DOHH2 (cell line): ENCODE results near the gene NOD1.

Source experiments
- H3F3A ChIP-seq: fragments of 200-600 bp; sonication (generic), shearing (Covaris generic); 2 replicates; pipeline ENCODE4 v1.6.0; 2016; ENCODE audit warnings: antibody characterized with exemption, mild to moderate bottlenecking; ENCODE audit not compliant: control insufficient read depth, insufficient read depth
- H3K27ac ChIP-seq: fragments of 200-600 bp; sonication (generic); 2 replicates; pipeline ENCODE4 v1.5.1; 2014; ENCODE audit warnings: low read depth, mild to moderate bottlenecking, low read length, moderate library complexity
- H3K27me3 ChIP-seq: fragments of 200-600 bp; sonication (generic); 2 replicates; pipeline ENCODE4 v1.6.1; 2014; ENCODE audit warnings: mild to moderate bottlenecking, low read length, mixed read lengths; ENCODE audit not compliant: control insufficient read depth
- H3K36me3 ChIP-seq: fragments of 200-600 bp; sonication (generic); 2 replicates; pipeline ENCODE4 v1.6.1; 2014; ENCODE audit warnings: mild to moderate bottlenecking, low read length, moderate library complexity, mixed read lengths; ENCODE audit not compliant: control insufficient read depth
- H3K4me1 ChIP-seq: fragments of 200-600 bp; sonication (generic); 2 replicates; pipeline ENCODE4 v1.6.1; 2014; ENCODE audit warnings: mild to moderate bottlenecking, low read length, mixed read lengths; ENCODE audit not compliant: control insufficient read depth
- H3K4me2 ChIP-seq: fragments of 200-600 bp; sonication (generic); 2 replicates; pipeline ENCODE4 v1.6.0; 2014; ENCODE audit warnings: mild to moderate bottlenecking, low read length, moderate library complexity
- H3K4me3 ChIP-seq: fragments of 200-600 bp; sonication (generic); 2 replicates; pipeline ENCODE4 v1.5.1; 2014; ENCODE audit warnings: mild to moderate bottlenecking, low read length, mixed read lengths
- H3K79me2 ChIP-seq: fragments of 200-600 bp; sonication (generic); 2 replicates; pipeline ENCODE4 v1.6.1; 2014; ENCODE audit warnings: mild to moderate bottlenecking, low read length, mixed read lengths; ENCODE audit not compliant: control insufficient read depth
- H3K9me2 ChIP-seq: fragments of 200-600 bp; sonication (generic); replicated peaks from 2 replicates; pipeline ENCODE4 v1.6.1; 2014; ENCODE audit warnings: mild to moderate bottlenecking, low read length, mixed read lengths; ENCODE audit not compliant: control insufficient read depth
- H3K9me3 ChIP-seq: fragments of 200-600 bp; sonication (generic); 2 replicates; pipeline ENCODE4 v1.6.1; 2014; ENCODE audit warnings: antibody characterized with exemption, low read length, mixed read lengths; ENCODE audit not compliant: control insufficient read depth, insufficient read depth
- H4K20me1 ChIP-seq: fragments of 200-600 bp; sonication (generic); 2 replicates; pipeline ENCODE4 v1.6.0; 2014; ENCODE audit warnings: low read depth, mild to moderate bottlenecking, antibody characterized with exemption, low read length, moderate library complexity; ENCODE audit not compliant: control insufficient read depth, insufficient read depth
- EZH2phosphoT487 ChIP-seq: fragments of 200-600 bp; sonication (generic); IDR thresholded peaks from 2 replicates; pipeline ENCODE4 v1.6.1; 2017; ENCODE audit warnings: borderline replicate concordance, mild to moderate bottlenecking, antibody characterized with exemption, low read length, moderate library complexity, mixed read lengths
- TF ChIP-seq, protein P1 (sequence below): fragments of 200-600 bp; sonication (generic); IDR thresholded peaks from one replicate; pipeline ENCODE4 v1.5.1; 2014; ENCODE audit warnings: antibody characterized with exemption, mild to moderate bottlenecking, low read depth, low read length; ENCODE audit not compliant: poor library complexity, severe bottlenecking

Gene NOD1

GRCh38 chr7:30505174-30505697, 26.7 kb upstream of the NOD1 start:
- H3K4me1 ChIP-seq, result peaks cover 37% of the 10 kb centered on the region
- no peaks in the 10 kb centered on the region for H3K9me2 ChIP-seq
- H3K9me3 ChIP-seq, result peaks cover 5% of the 10 kb centered on the region; the same call in 1 of the 2 replicates
- no peaks in the 10 kb centered on the region for H3F3A ChIP-seq
- TF ChIP-seq EZH2phosphoT487, result no peak
- TF ChIP-seq, protein P1, sequence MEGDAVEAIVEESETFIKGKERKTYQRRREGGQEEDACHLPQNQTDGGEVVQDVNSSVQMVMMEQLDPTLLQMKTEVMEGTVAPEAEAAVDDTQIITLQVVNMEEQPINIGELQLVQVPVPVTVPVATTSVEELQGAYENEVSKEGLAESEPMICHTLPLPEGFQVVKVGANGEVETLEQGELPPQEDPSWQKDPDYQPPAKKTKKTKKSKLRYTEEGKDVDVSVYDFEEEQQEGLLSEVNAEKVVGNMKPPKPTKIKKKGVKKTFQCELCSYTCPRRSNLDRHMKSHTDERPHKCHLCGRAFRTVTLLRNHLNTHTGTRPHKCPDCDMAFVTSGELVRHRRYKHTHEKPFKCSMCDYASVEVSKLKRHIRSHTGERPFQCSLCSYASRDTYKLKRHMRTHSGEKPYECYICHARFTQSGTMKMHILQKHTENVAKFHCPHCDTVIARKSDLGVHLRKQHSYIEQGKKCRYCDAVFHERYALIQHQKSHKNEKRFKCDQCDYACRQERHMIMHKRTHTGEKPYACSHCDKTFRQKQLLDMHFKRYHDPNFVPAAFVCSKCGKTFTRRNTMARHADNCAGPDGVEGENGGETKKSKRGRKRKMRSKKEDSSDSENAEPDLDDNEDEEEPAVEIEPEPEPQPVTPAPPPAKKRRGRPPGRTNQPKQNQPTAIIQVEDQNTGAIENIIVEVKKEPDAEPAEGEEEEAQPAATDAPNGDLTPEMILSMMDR, result peak; percentile 28
- peaks cover 13% of the 10 kb centered on the region for H4K20me1 ChIP-seq
- H3K27ac ChIP-seq, result peak overlapping the region; percentile 4; the same call in 1 of the 2 replicates
- H3K36me3 ChIP-seq, result peaks cover 43% of the 10 kb centered on the region
- peaks cover 47% of the 10 kb centered on the region for H3K79me2 ChIP-seq
- H3K27me3 ChIP-seq, result no peaks in the 10 kb centered on the region
- peak overlapping the region; percentile 96 for H3K4me2 ChIP-seq
- H3K4me3 ChIP-seq, result peak overlapping the region; percentile 93

GRCh38 chr7:30504301-30505173, 26.0 kb upstream of the NOD1 start, which contains the start of gene GGCT:
TSS of gene GGCT (minus strand) at chr7:30504829. CDS start at chr7:30504709, 120 bp downstream.
- peaks cover 54% of the 10 kb centered on the region for H3K79me2 ChIP-seq
- H3F3A ChIP-seq, result no peaks in the 10 kb centered on the region
- peak within 1 kb of the TSS; percentile 93 for H3K4me3 ChIP-seq

DNA sequence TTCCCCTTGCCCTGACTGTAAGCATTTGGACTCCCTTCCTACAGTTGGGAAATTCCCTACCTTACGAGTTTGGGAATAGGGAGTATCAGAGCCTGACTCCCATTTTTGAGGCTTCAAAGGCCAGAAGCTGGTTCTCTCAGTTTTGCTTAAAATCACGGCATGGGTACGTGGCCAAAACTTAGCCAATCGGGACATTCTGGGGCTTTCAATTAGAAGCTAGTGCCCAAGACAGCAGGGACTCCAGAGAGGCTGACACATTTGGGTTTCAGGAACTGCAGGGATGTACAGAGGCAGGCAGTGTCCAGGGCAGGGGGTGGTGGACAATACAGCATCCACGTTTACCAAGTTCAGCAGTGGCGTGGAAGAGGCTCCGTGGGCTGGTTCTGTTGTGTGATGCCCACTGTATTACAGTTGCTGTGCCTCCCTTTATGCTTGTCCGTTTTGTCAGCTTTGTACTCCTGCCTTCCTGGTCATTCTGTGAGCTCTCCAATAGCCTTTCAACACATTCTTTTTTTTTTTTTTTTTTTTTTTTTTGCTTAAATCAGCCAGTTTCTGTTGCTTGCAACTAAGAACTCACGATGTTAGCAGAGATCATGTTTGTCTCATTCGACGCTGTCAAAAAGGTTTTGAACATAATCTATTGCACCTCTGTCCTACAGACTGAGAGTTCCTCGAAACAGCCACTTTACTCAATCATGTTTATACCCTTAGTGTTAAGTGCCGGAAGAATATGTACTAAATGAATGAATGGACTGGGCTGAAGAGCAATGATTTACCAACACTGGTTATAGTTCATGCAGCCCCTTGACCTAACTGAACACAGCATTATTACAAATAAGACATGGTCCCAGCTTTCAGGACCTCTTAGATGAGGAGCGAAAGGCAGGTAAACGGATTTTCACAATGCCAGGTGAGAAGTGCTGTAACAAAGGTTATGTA, 25.0 kb upstream of the NOD1 start:
- H3K4me1 ChIP-seq, result peaks cover 37% of the 10 kb centered on the region
- TF ChIP-seq, protein P1, result no peak
- TF ChIP-seq EZH2phosphoT487, result no peak
- peak overlapping the region; percentile 96 for H3K4me2 ChIP-seq
- peak overlapping the region; percentile 93 for H3K4me3 ChIP-seq
- no peaks in the 10 kb centered on the region for H3K9me2 ChIP-seq
- peak overlapping the region; percentile 45 for H3K27ac ChIP-seq
- no peaks in the 10 kb centered on the region for H3K27me3 ChIP-seq
- H3K36me3 ChIP-seq, result peaks cover 60% of the 10 kb centered on the region
- peaks cover 5% of the 10 kb centered on the region; the same call in 1 of the 2 replicates for H3K9me3 ChIP-seq
- no peaks in the 10 kb centered on the region for H3F3A ChIP-seq
- peaks cover 64% of the 10 kb centered on the region for H3K79me2 ChIP-seq
- peaks cover 13% of the 10 kb centered on the region for H4K20me1 ChIP-seq

More at GRCh38 chr7:30504301-30505173, 26.0 kb upstream of the NOD1 start, which contains the start of gene GGCT:
- Histone ChIP-seq H3K36me3 (peaks cover 50% of the 10 kb centered on the region), H4K20me1 (peaks cover 13% of the 10 kb centered on the region), H3K27ac (peak within 1 kb of the TSS; percentile 45), H3K9me3 (peaks cover 5% of the 10 kb centered on the region; the same call in 1 of the 2 replicates), H3K9me2 (no peaks in the 10 kb centered on the region), H3K4me1 (peaks cover 37% of the 10 kb centered on the region), H3K4me2 (peak within 1 kb of the TSS; percentile 96), H3K27me3 (no peaks in the 10 kb centered on the region)
- TF ChIP-seq, protein P1, result peak; percentile 9
- no peak for TF ChIP-seq EZH2phosphoT487
